ENCODE measurements around the gene SLC31A2.

Gene SLC31A2

DNA sequence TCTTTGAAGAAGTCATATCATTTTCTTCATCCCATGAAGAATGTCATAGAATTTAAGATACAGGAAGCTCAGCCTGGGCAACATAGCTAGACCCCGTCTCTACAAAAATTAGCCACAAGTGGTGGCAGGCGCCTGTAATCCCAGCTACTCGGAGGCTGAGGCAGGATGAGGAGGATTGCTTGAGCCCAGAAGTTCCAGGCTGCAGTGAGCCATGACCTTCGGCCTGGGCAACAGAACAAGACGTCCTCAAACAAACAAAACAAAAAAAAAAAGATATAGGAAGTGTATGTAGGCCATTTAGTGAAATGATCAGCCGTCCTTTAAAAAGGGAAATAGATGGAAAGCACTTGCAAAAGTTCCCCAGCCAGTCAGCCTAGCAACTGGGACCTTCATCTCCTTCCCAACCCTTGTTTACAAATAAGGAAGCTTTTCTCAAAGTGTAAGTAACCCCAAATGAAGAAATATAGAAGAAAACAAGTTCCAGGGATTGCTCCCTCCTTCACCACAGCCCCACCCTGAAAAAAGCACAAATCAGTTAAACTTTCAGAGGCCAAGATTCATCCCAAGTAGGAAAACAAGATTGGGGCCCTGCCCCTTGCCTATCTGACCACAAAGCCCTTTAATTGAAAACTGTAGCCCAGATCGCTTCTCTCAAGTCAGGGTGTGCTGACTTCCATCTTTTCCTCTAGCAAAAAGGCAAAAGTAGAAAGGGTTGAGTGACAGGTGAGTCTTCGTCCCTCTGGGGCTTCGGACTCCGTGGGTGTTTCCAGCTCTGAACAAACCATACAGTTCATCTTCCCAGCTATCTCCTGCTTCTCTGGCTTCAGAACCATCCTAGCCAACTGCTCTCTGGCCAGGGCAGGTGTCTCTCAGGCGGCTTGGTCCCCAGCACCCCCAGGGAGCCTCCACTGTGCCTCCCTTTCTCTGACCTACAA, 1.2 kb downstream of the SLC31A2 start:
- no peak for DNase-seq

DNA sequence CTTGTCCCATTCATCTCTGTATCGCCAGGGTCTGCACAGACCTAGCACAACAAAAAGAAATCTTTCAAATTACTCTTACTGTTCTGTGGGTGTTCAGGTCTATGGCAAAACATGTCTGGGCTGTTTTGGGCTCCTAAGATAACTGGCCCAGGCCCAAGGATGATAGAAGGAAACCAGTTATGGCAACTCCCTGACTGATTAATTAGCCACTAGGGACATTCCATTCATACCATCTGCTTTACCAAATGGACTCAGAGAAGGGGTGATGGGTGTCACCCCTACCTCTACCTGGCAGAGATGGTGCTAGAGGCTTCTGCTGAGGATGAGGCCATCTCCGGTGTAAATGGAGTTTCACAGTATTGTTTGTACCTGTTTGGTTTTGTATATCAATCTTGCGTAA, 1.9 kb downstream of the SLC31A2 start:
- no peak for DNase-seq

DNA sequence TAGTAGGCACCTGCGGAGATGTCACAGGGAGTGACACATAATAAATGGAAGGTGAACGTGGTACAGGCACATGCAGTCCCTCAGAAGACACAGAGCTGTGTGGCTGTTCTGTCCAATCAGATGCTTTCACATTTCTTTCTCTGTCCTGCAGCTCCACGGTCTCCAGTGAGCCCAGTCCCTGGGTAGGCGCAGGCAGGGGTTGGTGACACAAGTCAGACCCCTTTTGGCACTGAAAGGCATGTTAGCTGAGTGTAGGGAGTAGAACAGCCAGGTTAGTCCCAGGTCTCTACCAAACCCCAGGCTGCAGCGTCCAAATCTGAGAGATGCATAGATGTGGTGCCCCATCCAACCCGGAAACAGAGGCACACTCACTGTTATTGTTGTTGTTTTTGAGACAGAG, 2.8 kb downstream of the SLC31A2 start:
- no peak for DNase-seq

DNA sequence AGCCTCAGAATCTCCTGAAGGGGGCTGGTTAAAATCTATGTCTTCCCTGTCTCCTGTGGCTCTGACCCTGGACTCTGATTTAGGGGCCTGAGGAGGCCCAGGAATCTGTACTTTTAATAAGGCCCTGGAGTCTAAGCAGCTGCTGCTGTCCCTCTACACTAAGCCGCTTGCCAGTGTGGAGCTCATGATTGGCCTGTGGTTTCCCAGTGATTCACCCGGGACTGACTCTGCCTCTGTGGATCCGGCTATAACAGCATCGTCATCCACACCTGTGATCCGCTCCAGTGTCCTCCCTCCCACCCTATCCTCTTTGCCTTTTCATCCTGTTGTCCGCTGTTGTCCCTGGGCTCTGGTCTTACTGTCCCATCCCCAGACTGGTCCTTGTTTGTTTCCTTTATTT, 3.7 kb downstream of the SLC31A2 start:
- DNase-seq, result no peak

DNA sequence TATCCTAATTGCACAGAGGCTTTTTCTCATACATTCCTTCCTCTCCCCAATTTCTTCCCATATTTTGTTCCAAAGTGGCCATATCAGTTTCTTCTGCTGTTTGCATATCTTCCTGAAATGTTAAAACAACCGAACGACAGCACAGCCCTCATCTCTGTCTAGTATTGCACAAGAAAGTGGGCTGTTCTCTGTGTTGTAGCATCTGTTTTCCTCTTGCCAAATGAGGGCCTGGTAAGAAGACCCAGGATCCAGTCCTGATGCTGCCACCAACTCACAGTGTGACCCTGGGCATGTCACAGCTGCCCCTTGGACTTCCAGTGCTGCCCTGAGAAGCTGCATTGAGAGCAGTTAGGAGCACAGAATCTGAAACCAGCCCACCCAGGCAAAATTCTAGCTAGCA, 4.1 kb downstream of the SLC31A2 start:
- no peak for DNase-seq

- no peak for DNase-seq
These were observed 5.2 kb downstream of the SLC31A2 start for GRCh38 chr9:113155911-113156588.

GRCh38 chr9:113156880-113157279, 6.1 kb downstream of the SLC31A2 start:
- DNase-seq, result no peak

- no peak for DNase-seq
These were observed 7.6 kb downstream of the SLC31A2 start for GRCh38 chr9:113158446-113158845.

- no peak for DNase-seq
These were observed 9.8 kb downstream of the SLC31A2 start for GRCh38 chr9:113160571-113160970.

- DNase-seq, result no peak
These were observed 12.2 kb downstream of the SLC31A2 start for GRCh38 chr9:113163001-113163400.

DNA sequence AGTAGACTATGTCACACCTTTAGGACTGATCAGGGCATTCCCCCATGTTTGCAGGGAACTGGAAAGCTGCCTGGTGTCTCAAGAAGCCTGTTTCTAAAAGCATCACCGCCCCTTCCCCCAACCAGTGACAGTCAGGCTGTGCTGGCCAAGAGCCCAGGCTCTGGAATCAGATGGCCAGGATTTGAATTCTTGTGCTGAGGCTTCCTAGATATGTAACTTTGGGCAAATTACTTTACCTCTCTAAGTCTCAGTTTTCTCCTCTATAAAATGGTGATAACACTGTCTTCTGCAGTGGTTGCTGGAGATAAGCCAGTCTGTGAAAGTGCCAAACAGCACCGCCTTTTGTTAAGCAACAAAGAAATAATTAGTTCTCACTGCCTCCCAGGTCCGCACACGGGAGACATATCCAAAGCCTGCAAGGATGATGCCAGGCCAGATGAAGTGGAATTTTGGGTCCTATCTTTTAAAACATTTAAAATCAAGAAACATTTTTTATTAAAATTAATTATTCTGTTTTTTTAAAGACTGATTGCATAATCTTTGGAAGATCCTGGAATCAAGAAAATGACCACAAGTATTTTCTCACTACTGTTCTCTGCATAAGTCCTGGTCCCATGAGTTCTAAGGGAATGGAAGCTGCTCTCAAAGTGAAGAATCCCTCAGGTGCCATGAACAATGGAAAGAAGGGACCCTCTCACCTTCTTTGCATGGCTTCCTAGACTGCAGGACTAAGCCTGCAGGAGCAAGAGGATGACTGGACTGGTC, 13.9 kb downstream of the SLC31A2 start:
- no peak for DNase-seq

DNA sequence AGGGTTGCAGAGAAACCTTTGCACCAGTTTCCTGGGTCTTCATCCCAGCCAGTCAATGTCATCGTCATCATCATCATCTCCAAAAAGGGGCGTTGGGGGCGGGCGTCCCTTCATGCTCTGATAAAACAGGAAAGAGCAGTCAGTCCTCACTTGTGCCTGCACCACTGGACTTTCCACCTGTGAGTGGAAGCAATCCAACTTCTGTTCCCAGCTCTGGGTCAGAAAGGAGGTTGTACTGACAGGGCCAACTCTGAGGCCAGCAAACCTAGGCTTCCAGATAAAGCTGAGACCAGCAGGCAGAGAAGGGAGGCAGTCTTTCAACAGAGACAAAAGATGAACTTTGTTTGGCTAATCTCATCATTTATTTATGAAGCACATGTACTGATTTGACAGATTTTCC, 15.2 kb downstream of the SLC31A2 start:
- no peak for DNase-seq

DNA sequence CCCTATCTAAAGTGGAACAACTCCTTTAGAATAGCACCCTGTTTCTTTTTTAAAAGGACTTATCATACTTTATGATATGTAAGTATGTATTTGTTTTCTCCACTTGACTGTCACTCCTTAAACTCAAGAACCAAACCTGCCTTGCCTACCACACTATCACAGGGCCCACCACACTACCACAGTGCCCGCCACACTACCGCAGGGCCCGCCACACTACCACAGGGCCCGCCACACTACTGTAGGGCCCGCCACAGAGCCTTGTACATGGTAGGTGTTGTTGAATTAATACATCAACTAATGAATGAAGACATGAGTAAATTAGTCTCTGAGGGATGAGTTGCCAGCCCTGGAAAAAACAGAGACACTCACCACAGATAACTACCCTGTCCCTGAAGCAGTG, 18.0 kb downstream of the SLC31A2 start:
- DNase-seq, result no peak

DNA sequence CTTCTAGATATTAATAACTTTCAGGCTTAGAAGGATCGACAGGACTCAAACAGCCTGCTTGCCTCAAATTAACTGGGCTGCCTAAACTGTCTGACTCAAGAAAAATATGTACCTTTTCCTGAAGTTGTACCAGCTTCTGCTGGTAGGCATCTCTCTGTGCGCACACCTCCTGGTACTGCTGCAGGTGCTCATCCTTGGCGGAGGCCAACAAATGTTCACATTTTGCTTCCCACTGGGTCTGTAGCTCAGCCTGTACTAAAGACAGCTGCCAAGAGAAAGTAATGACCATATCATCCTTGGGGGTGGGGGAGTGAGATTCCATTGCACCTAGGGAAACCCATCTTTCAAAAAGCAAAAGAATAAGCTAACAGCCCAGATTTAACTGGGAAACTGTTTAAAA, 22.5 kb downstream of the SLC31A2 start:
- DNase-seq, result no peak

GRCh38 chr9:113176803-113177202, 26.0 kb downstream of the SLC31A2 start:
- DNase-seq, result no peak

- DNase-seq, result no peak
These were observed 26.4 kb downstream of the SLC31A2 start for GRCh38 chr9:113177251-113177650.

- DNase-seq, result no peak
These were observed 27.3 kb downstream of the SLC31A2 start for GRCh38 chr9:113178087-113178486.

- DNase-seq, result no peak
These were observed 29.0 kb downstream of the SLC31A2 start for GRCh38 chr9:113179839-113180238.

GRCh38 chr9:113181165-113181564, 30.4 kb downstream of the SLC31A2 start:
- DNase-seq, result no peak

- no peak for DNase-seq
These were observed 33.2 kb downstream of the SLC31A2 start for GRCh38 chr9:113183956-113184488.

DNA sequence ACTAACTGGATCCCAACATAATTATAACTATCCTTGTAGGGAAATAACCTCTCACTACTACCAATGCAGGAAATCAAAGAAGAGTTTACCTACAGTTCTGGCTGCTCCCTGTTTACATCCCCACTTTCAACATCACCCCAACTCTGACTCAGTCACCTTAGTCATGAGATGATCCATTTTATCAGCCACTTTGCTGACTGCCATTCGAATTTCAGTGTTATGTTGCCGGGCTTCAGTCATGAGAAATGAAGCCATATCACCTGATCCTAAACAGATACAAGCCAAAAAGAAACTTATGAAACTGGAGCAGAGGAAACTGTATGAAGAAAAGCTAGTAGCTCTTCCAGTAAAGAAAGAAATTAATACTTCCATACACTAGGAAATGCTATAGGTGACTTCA, 33.7 kb downstream of the SLC31A2 start:
- DNase-seq, result no peak

GRCh38 chr9:113185271-113185670, 34.5 kb downstream of the SLC31A2 start:
- no peak for DNase-seq

- no peak for DNase-seq
These were observed 35.4 kb downstream of the SLC31A2 start for GRCh38 chr9:113186137-113186755.

Data from left hindlimb (tissue), 1 donor.